Measurements from ENCODE around the gene TAP1. TPM values are rescaled to one million over a fixed set of nuclear protein-coding genes. Genes with fewer than 3 reads are reported as not detected.
"Not testable (repeated sequence)": the region's sequence is repeated elsewhere in the genome, so short reads cannot be mapped to it uniquely, and the experiment has no call there.

TAP1 gene
- polyA plus RNA-seq, 1 experiment: 38.6 TPM

- ChIA-PET CTCF (interaction anchor here (0.5 to 7.1 kb wide), 47 partner anchors 8 to 432 kb away, joined by 3 to 147 read pairs (median 5); partner anchors contain the start of genes BRD2, HLA-DMA, TAP2 and ZBTB22), POLR2A (interaction anchor here (0.7 to 2.6 kb wide), 3 partner anchors 86 to 363 kb away, joined by 3 to 19 read pairs (median 3); no protein-coding TSS in a partner anchor)
- H3K27ac ChIP-seq (ENCODE audit: low read depth, low read length): no peak overlapping the region
- DNase-seq (ENCODE audit: low read depth, low spot score): no peak
- TF ChIP-seq CTCF (IDR thresholded peaks at IDR 0.05; ENCODE audit: low read depth, low read length): peak; percentile 63
- no peaks in the 10 kb centered on the region for H3K9me3 ChIP-seq (ENCODE audit: control insufficient read depth, insufficient read depth, low read length)
- H3K27me3 ChIP-seq (ENCODE audit: control insufficient read depth, insufficient read depth, low read length): peaks cover 2% of the 10 kb centered on the region
- no peak overlapping the region for H3K4me3 ChIP-seq (ENCODE audit: low read depth, low read length)
Observed at GRCh38 chr6:32885698-32886286, 32.3 kb upstream of the TAP1 start.

- no peak for DNase-seq (ENCODE audit: low read depth, low spot score)
- TF ChIP-seq CTCF (IDR thresholded peaks at IDR 0.05; ENCODE audit: low read depth, low read length): no peak
- CTCF ChIA-PET: interaction anchor here (0.9 to 7.1 kb wide), 6 partner anchors 9 to 101 kb away, joined by 3 to 147 read pairs (median 6); partner anchors contain the start of gene HLA-DMA
Observed at GRCh38 chr6:32883789-32884188, 30.3 kb upstream of the TAP1 start.

GRCh38 chr6:32882879-32883250 is 29.4 kb upstream of the TAP1 start:
- H3K27ac ChIP-seq (ENCODE audit: low read depth, low read length): no peak overlapping the region
- POLR2A ChIA-PET: no interaction called here

More at GRCh38 chr6:32883789-32884188, 30.3 kb upstream of the TAP1 start:
- Histone ChIP-seq H3K4me3 (ENCODE audit: low read depth, low read length) (no peak overlapping the region), H3K27me3 (ENCODE audit: control insufficient read depth, insufficient read depth, low read length) (peaks cover 15% of the 10 kb centered on the region), H3K9me3 (ENCODE audit: control insufficient read depth, insufficient read depth, low read length) (peaks cover 4% of the 10 kb centered on the region; the same call in 1 of the 2 replicates), H3K27ac (ENCODE audit: low read depth, low read length) (no peak overlapping the region)
- POLR2A ChIA-PET: no interaction called here

GRCh38 chr6:32880962-32881361 is 27.5 kb upstream of the TAP1 start:
- peaks cover 23% of the 10 kb centered on the region for H3K27me3 ChIP-seq (ENCODE audit: control insufficient read depth, insufficient read depth, low read length)
- H3K4me3 ChIP-seq (ENCODE audit: low read depth, low read length); H3K27ac ChIP-seq (ENCODE audit: low read depth, low read length); POLR2A ChIA-PET; DNase-seq (ENCODE audit: low read depth, low spot score); H3K9me3 ChIP-seq (ENCODE audit: control insufficient read depth, insufficient read depth, low read length): not testable (repeated sequence)
- CTCF ChIA-PET: interaction anchor here (0.6 to 5.1 kb wide), 6 partner anchors 9 to 133 kb away, joined by 3 to 59 read pairs (median 6); partner anchors contain the start of gene TAP2

More at GRCh38 chr6:32882879-32883250, 29.4 kb upstream of the TAP1 start:
- Histone ChIP-seq H3K4me3 (ENCODE audit: low read depth, low read length) (no peak overlapping the region), H3K9me3 (ENCODE audit: control insufficient read depth, insufficient read depth, low read length) (peaks cover 4% of the 10 kb centered on the region; the same call in 1 of the 2 replicates), H3K27me3 (ENCODE audit: control insufficient read depth, insufficient read depth, low read length) (peaks cover 16% of the 10 kb centered on the region)
- CTCF ChIA-PET: interaction anchor here (1.1 to 7.1 kb wide), 7 partner anchors 11 to 101 kb away, joined by 3 to 72 read pairs (median 7); partner anchors contain the start of gene HLA-DMA
- no peak for TF ChIP-seq CTCF (IDR thresholded peaks at IDR 0.05; ENCODE audit: low read depth, low read length)
- DNase-seq (ENCODE audit: low read depth, low spot score): no peak

- Histone ChIP-seq H3K4me3 (ENCODE audit: low read depth, low read length) (no peak overlapping the region), H3K9me3 (ENCODE audit: control insufficient read depth, insufficient read depth, low read length) (peaks cover 4% of the 10 kb centered on the region; the same call in 1 of the 2 replicates), H3K27me3 (ENCODE audit: control insufficient read depth, insufficient read depth, low read length) (peaks cover 27% of the 10 kb centered on the region), H3K27ac (ENCODE audit: low read depth, low read length) (no peak overlapping the region)
- ChIA-PET POLR2A (interaction anchor here (0.7 kb wide), 1 partner anchor 92 kb away, joined by 3 read pairs; no protein-coding TSS in a partner anchor), CTCF (interaction anchor here (4.8 to 5.1 kb wide), 2 partner anchors 12 to 105 kb away, joined by 31 to 59 read pairs; no protein-coding TSS in a partner anchor)
- no peak for DNase-seq (ENCODE audit: low read depth, low spot score)
- TF ChIP-seq CTCF (IDR thresholded peaks at IDR 0.05; ENCODE audit: low read depth, low read length): no peak
Observed at GRCh38 chr6:32879691-32880090, 26.2 kb upstream of the TAP1 start.

Data from AG04450 (cell line).